HCT116 (cell line): ENCODE measurements around the gene SRRM2. TPM values are rescaled to one million over a fixed set of nuclear protein-coding genes. Genes with fewer than 3 reads are reported as not detected.

Experiments
- ATAC-seq: fragments of 200-7000 bp; cut with Tn5 transposase; 2 replicates; pipeline ENCODE4 v1.9.1; 2020; ENCODE audit warnings: mild to moderate bottlenecking, moderate library complexity
- BruUV-seq: library from RNA; stranded (reverse); fragments of 400-500 nt; replicated peaks from 2 replicates; lab custom pipeline; 2021; lab: Mats Ljungman, UMichigan
- CTCF ChIA-PET: fragments of 300-600 bp; sonication (Branson Sonifier 250); formaldehyde crosslinking; loops from one replicate; lab custom pipeline; 2021; ENCODE audit warnings: antibody characterized with exemption; lab: Charles Lee
- POLR2A ChIA-PET: fragments of 300-600, 350-600 bp; sonication (Branson Sonifier 250); formaldehyde crosslinking; loops from one replicate; lab custom pipeline; 2021; ENCODE audit warnings: antibody characterized with exemption; lab: Charles Lee
- RAD21 ChIA-PET, 2 experiments: fragments of 300-600 bp; sonication (Branson Sonifier 250); formaldehyde crosslinking; loops; one replicate each; lab custom pipeline; 2023; ENCODE audit warnings: low total read pairs in 2 of 2; ENCODE audit not compliant: uncharacterized antibody in 2 of 2, unreplicated experiment in 2 of 2, low non-redundant PET in 1 of 2; lab: Charles Lee
- DNase-seq: peaks from one replicate; pipeline ENCODE4 v3.0.0-alpha.2; 2010; ENCODE audit warnings: low read depth, low spot score
- H2AFZ ChIP-seq: fragments of 200-600 bp; shearing (Covaris generic), sonication (generic); 2 replicates; pipeline ENCODE4 v1.6.1; 2017; ENCODE audit warnings: low read depth, mixed run types, mixed read lengths, antibody characterized with exemption, low read length; ENCODE audit not compliant: poor library complexity, severe bottlenecking
- H3K27ac ChIP-seq: 2 replicates; pipeline ENCODE4 v1.5.1; 2012; ENCODE audit warnings: low read depth, low read length
- H3K27me3 ChIP-seq: fragments of 200-600 bp; sonication (generic); 2 replicates; pipeline ENCODE4 v1.6.1; 2016; ENCODE audit warnings: mixed run types, low read length, mixed read lengths; ENCODE audit not compliant: insufficient read depth
- H3K36me3 ChIP-seq, 2 experiments: fragments of 200-500 bp in 1 of 2; fragments of 200-600 bp in 1 of 2; sonication (Bioruptor generic) in 1 of 2; sonication (generic) in 1 of 2; 2 replicates each; pipeline versions ENCODE4 v1.5.1 to v1.6.1; 2014 to 2016; ENCODE audit warnings: low read length in 2 of 2, inconsistent platforms in 1 of 2, mixed read lengths in 1 of 2, mixed run types in 1 of 2; ENCODE audit not compliant: insufficient read depth in 2 of 2, control insufficient read depth in 1 of 2
- H3K4me1 ChIP-seq, 2 experiments: fragments of 200-600 bp in 1 of 2; sonication (generic) in 1 of 2; 2 replicates each; pipeline versions ENCODE4 v1.5.1 to v1.6.1; 2012 to 2017; ENCODE audit warnings: low read length in 2 of 2, inconsistent platforms in 1 of 2, mild to moderate bottlenecking in 1 of 2, mixed read lengths in 1 of 2, mixed run types in 1 of 2, moderate library complexity in 1 of 2; ENCODE audit not compliant: insufficient read depth in 2 of 2, control insufficient read depth in 1 of 2
- H3K4me2 ChIP-seq: fragments of 200-600 bp; sonication (generic); 2 replicates; pipeline ENCODE4 v1.6.1; 2017; ENCODE audit warnings: mixed run types, low read length, mixed read lengths
- H3K4me3 ChIP-seq, 2 experiments: fragments of 200-600 bp in 1 of 2; sonication (generic) in 1 of 2; replicated peaks in 1 of 2; 2 replicates each; pipeline ENCODE4 v1.5.1; 2011 to 2016; ENCODE audit warnings: low read length in 2 of 2, control low read depth in 1 of 2, low read depth in 1 of 2, mild to moderate bottlenecking in 1 of 2, mixed read lengths in 1 of 2, mixed run types in 1 of 2
- H3K79me2 ChIP-seq: fragments of 200-600 bp; sonication (generic); 2 replicates; pipeline ENCODE4 v1.6.1; 2017; ENCODE audit warnings: mild to moderate bottlenecking, mixed run types, low read length, moderate library complexity, mixed read lengths; ENCODE audit not compliant: insufficient read depth
- H3K9ac ChIP-seq: fragments of 200-600 bp; sonication (generic); 2 replicates; pipeline ENCODE4 v1.6.1; 2016; ENCODE audit warnings: low read length, mixed read lengths
- H3K9me2 ChIP-seq: fragments of 200-600 bp; sonication (generic), shearing (Covaris generic); 2 replicates; pipeline ENCODE4 v1.6.1; 2017; ENCODE audit warnings: mixed run types, mild to moderate bottlenecking, moderate library complexity; ENCODE audit not compliant: insufficient read depth
- H3K9me3 ChIP-seq, 2 experiments: fragments of 200-500 bp in 1 of 2; fragments of 200-600 bp in 1 of 2; sonication (Bioruptor generic) in 1 of 2; sonication (generic) in 1 of 2; 2 replicates each; pipeline ENCODE4 v1.6.1; 2014 to 2017; ENCODE audit warnings: low read length in 2 of 2, mixed read lengths in 2 of 2, inconsistent platforms in 1 of 2, low read depth in 1 of 2, mild to moderate bottlenecking in 1 of 2, mixed run types in 1 of 2, moderate library complexity in 1 of 2; ENCODE audit not compliant: control insufficient read depth in 1 of 2, insufficient read depth in 1 of 2
- H4K20me1 ChIP-seq: fragments of 200-600 bp; sonication (generic), shearing (Covaris generic); 2 replicates; pipeline ENCODE4 v1.6.1; 2017; ENCODE audit warnings: mixed run types, mild to moderate bottlenecking, moderate library complexity; ENCODE audit not compliant: insufficient read depth
- CTCF ChIP-seq, 3 experiments: fragments of 200-600 bp in 1 of 3; sonication (generic) in 1 of 3; IDR thresholded peaks in 2 of 3; conservative IDR thresholded peaks in 1 of 3; 2 replicates each; pipeline ENCODE4 v1.5.1; 2012 to 2017; ENCODE audit warnings: low read depth in 2 of 3, low read length in 2 of 3, antibody characterized with exemption in 1 of 3, borderline replicate concordance in 1 of 3, control low read depth in 1 of 3, mild to moderate bottlenecking in 1 of 3, mixed read lengths in 1 of 3, mixed run types in 1 of 3, moderate library complexity in 1 of 3; ENCODE audit not compliant: insufficient read depth in 1 of 3
- EGR1 ChIP-seq: IDR thresholded peaks from 2 replicates; pipeline ENCODE4 v1.6.1; 2012; ENCODE audit warnings: low read depth
- EZH2phosphoT487 ChIP-seq: fragments of 200-600 bp; IDR thresholded peaks from 2 replicates; pipeline ENCODE4 v1.6.1; 2018; ENCODE audit warnings: antibody characterized with exemption, borderline replicate concordance
- FOSL1 ChIP-seq: IDR thresholded peaks from 2 replicates; pipeline ENCODE4 v1.6.1; 2012; ENCODE audit warnings: low read depth
- MAX ChIP-seq: IDR thresholded peaks from 2 replicates; pipeline ENCODE4 v1.6.1; 2012
- POLR2AphosphoS5 ChIP-seq: IDR thresholded peaks from 2 replicates; pipeline ENCODE4 v1.6.1; 2011; ENCODE audit warnings: mild to moderate bottlenecking, low read depth, low read length, moderate library complexity
- SRF ChIP-seq: IDR thresholded peaks from 2 replicates; pipeline ENCODE4 v1.6.1; 2012; ENCODE audit warnings: low read depth
- TCF7L2 ChIP-seq: IDR thresholded peaks from 2 replicates; pipeline ENCODE4 v1.7.0; 2011; ENCODE audit warnings: borderline replicate concordance, inconsistent platforms; ENCODE audit not compliant: insufficient read depth, insufficient read length; ENCODE audit errors: extremely low read depth
- ZBTB33 ChIP-seq: IDR thresholded peaks from 2 replicates; pipeline ENCODE4 v1.6.1; 2011; ENCODE audit warnings: mild to moderate bottlenecking, low read length, moderate library complexity; ENCODE audit not compliant: insufficient replicate concordance; ENCODE audit errors: extremely low read depth
- ZFX ChIP-seq: fragments of 450-650 bp; IDR thresholded peaks from 2 replicates; pipeline ENCODE4 v1.6.1; 2017
- ZNF274 ChIP-seq: fragments of 200-500 bp; sonication (Bioruptor generic); IDR thresholded peaks from 2 replicates; pipeline ENCODE4 v1.6.1; 2014; ENCODE audit warnings: mild to moderate bottlenecking, low read depth, low read length, inconsistent platforms
- intact Hi-C: fragments of 100-400 bp; cut with micrococcal nuclease; formaldehyde crosslinking; loops from 2 replicates; pipeline ENCODE4 v1.10.0; 2022
- total RNA-seq: library from RNA; stranded (reverse); gene quantifications from one replicate; pipeline ENCODE4 v1.2.1, GENCODE V29; 2021; ENCODE audit not compliant: unreplicated experiment

Gene SRRM2
- total RNA-seq, 1 experiment from 2014 or later = 541 TPM

- Histone ChIP-seq H3K79me2 (peaks cover 1% of the 10 kb centered on the region), H2AFZ (no peak overlapping the region), H3K4me2 (no peak overlapping the region), H3K4me1 (peaks cover under 1 to 1% of the 10 kb centered on the region in 2 experiments; a peak in 2 of 4 replicates), H3K27ac (no peak overlapping the region), H3K9me3 (no peaks in the 10 kb centered on the region), H3K36me3 (no peaks in the 10 kb centered on the region), H3K9ac (no peak overlapping the region), H4K20me1 (no peaks in the 10 kb centered on the region), H3K4me3 (no peak overlapping the region), H3K9me2 (no peaks in the 10 kb centered on the region), H3K27me3 (no peaks in the 10 kb centered on the region)
- BruUV-seq = no TSS peak
- ChIA-PET CTCF (no interaction called here), RAD21 (no interaction called here), POLR2A (no interaction called here)
- ATAC-seq (peak; percentile 23), DNase-seq (no peak)
- no peak for TF ChIP-seq TCF7L2
- no peak for TF ChIP-seq CTCF (IDR thresholded peaks at IDR 0.05 in 2 of 3, conservative IDR thresholded peaks at IDR 0.05 in 1 of 3; ENCODE audit: borderline replicate concordance in 1 of 3, insufficient read depth in 1 of 3, low read depth in 2 of 3, low read length in 2 of 3)
- TF ChIP-seq ZFX = no peak
- TF ChIP-seq FOSL1 = no peak
- intact Hi-C loops = no loop called here
These were observed 7.1 kb upstream of the SRRM2 start for GRCh38 chr16:2745116-2745890.

- Histone ChIP-seq H3K36me3 (no peaks in the 10 kb centered on the region), H3K79me2 (peaks cover 8% of the 10 kb centered on the region), H3K9me2 (no peaks in the 10 kb centered on the region), H3K27me3 (no peaks in the 10 kb centered on the region), H2AFZ (no peak overlapping the region), H4K20me1 (no peaks in the 10 kb centered on the region), H3K27ac (no peak overlapping the region), H3K4me3 (no peak overlapping the region), H3K9me3 (no peaks in the 10 kb centered on the region), H3K9ac (no peak overlapping the region), H3K4me2 (no peak overlapping the region), H3K4me1 (peaks cover 6 to 7% of the 10 kb centered on the region in 2 experiments)
- ATAC-seq = peak; percentile 9; the same call in 1 of the 2 replicates
- CTCF ChIA-PET = no interaction called here
- intact Hi-C loops = no loop called here
- RAD21 ChIA-PET = no interaction called here
- no TSS peak for BruUV-seq
- no peak for DNase-seq
- POLR2A ChIA-PET = no interaction called here
- no peak for TF ChIP-seq POLR2AphosphoS5
- no peak for TF ChIP-seq CTCF (IDR thresholded peaks at IDR 0.05 in 2 of 3, conservative IDR thresholded peaks at IDR 0.05 in 1 of 3; ENCODE audit: borderline replicate concordance in 1 of 3, insufficient read depth in 1 of 3, low read depth in 2 of 3, low read length in 2 of 3)
- no peak for TF ChIP-seq ZNF274
- no peak for TF ChIP-seq ZBTB33
- no peak for TF ChIP-seq EZH2phosphoT487
- no peak for TF ChIP-seq MAX
- TF ChIP-seq EGR1 = no peak
- TF ChIP-seq SRF = no peak
These were observed 6.5 kb upstream of the SRRM2 start for GRCh38 chr16:2745961-2746360.
